ENCODE data around the gene SORBS1. TPM values are rescaled to one million over a fixed set of nuclear protein-coding genes. Genes with fewer than 3 reads are reported as not detected.

Gene SORBS1
- total RNA-seq, 1 donor from 2014 or later, result 16.1 TPM

- Histone ChIP-seq H4K20me1 (ENCODE audit: low read depth) (no peaks in the 10 kb centered on the region), H3F3A (ENCODE audit: low read depth) (peaks cover 3% of the 10 kb centered on the region), H3K9me3 (ENCODE audit: low read depth) (no peaks in the 10 kb centered on the region), H3K9ac (no peak overlapping the region), H3K36me3 (no peaks in the 10 kb centered on the region), H3K27ac (no peak overlapping the region), H3K4me1 (no peaks in the 10 kb centered on the region), H3K4me3 (no peak overlapping the region), H3K27me3 (no peaks in the 10 kb centered on the region), H2AFZ (replicated peaks) (no peak overlapping the region), H3K79me2 (ENCODE audit: low read depth) (no peaks in the 10 kb centered on the region), H3K4me2 (no peak overlapping the region)
- no peaks in the 10 kb centered on the region for H3K36me3 Mint-ChIP-seq
- H3K27me3 Mint-ChIP-seq (ENCODE audit: insufficient read depth, low read depth), result no peaks in the 10 kb centered on the region
- H3K9me3 Mint-ChIP-seq, result no peaks in the 10 kb centered on the region
- no peak for TF ChIP-seq EZH2phosphoT487 (IDR thresholded peaks at IDR 0.05)
- TF ChIP-seq, protein P1, sequence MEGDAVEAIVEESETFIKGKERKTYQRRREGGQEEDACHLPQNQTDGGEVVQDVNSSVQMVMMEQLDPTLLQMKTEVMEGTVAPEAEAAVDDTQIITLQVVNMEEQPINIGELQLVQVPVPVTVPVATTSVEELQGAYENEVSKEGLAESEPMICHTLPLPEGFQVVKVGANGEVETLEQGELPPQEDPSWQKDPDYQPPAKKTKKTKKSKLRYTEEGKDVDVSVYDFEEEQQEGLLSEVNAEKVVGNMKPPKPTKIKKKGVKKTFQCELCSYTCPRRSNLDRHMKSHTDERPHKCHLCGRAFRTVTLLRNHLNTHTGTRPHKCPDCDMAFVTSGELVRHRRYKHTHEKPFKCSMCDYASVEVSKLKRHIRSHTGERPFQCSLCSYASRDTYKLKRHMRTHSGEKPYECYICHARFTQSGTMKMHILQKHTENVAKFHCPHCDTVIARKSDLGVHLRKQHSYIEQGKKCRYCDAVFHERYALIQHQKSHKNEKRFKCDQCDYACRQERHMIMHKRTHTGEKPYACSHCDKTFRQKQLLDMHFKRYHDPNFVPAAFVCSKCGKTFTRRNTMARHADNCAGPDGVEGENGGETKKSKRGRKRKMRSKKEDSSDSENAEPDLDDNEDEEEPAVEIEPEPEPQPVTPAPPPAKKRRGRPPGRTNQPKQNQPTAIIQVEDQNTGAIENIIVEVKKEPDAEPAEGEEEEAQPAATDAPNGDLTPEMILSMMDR (IDR thresholded peaks at IDR 0.05), result no peak
- no peaks in the 10 kb centered on the region for H3K4me1 Mint-ChIP-seq
- H3K4me3 Mint-ChIP-seq, result no peak overlapping the region
- no peak for DNase-seq (ENCODE audit: low spot score)
- no peak overlapping the region for H3K27ac Mint-ChIP-seq
Observed at GRCh38 chr10:95364342-95364741, 196.8 kb downstream of the SORBS1 start.

DNA sequence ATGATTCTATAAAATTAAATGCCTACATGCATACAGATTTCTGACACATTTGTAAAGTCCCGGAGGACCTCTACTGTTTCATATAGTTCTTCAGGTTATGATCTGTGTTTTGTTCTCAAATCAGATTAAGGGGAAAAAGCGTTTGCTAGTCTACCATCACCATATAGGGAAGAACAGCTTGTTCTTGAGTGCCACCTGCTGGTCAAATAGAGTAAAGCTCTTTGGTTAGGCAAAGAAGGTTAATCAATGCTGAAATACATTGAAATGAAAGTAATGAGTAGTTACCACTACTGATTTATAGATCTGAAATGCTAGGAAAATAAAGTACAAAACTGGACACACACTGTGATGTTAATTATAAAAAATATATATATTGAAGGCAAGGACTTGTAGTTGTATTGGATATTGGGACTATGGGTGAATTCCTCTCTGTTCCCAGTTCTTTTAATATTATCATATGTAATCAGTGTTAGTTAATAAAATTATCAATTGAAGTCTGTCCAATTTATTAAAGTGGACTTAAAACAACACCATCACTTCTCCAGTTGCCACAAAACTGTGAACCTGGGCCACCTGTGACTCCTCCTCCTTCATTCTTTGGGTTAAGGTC lies 197.8 kb downstream of the SORBS1 start:
- Mint-ChIP-seq H3K4me1 (peaks cover 2% of the 10 kb centered on the region), H3K36me3 (no peaks in the 10 kb centered on the region), H3K27me3 (ENCODE audit: insufficient read depth, low read depth) (no peaks in the 10 kb centered on the region), H3K9me3 (no peaks in the 10 kb centered on the region), H3K27ac (no peak overlapping the region), H3K4me3 (no peak overlapping the region)
- H3K9ac ChIP-seq, result no peak overlapping the region
- H3K36me3 ChIP-seq, result no peaks in the 10 kb centered on the region
- peaks cover 3% of the 10 kb centered on the region for H3F3A ChIP-seq (ENCODE audit: low read depth)
- H3K27me3 ChIP-seq, result no peaks in the 10 kb centered on the region
- no peak overlapping the region for H2AFZ ChIP-seq (replicated peaks)
- H3K27ac ChIP-seq, result no peak overlapping the region
- no peaks in the 10 kb centered on the region for H3K79me2 ChIP-seq (ENCODE audit: low read depth)
- H3K4me1 ChIP-seq, result no peaks in the 10 kb centered on the region
- H4K20me1 ChIP-seq (ENCODE audit: low read depth), result no peaks in the 10 kb centered on the region
- TF ChIP-seq, protein P1 (IDR thresholded peaks at IDR 0.05), result peak; percentile 96
- TF ChIP-seq EZH2phosphoT487 (IDR thresholded peaks at IDR 0.05), result no peak
- no peak overlapping the region for H3K4me2 ChIP-seq
- no peak overlapping the region for H3K4me3 ChIP-seq
- DNase-seq (ENCODE audit: low spot score), result peak; percentile 79
- no peaks in the 10 kb centered on the region for H3K9me3 ChIP-seq (ENCODE audit: low read depth)

DNA sequence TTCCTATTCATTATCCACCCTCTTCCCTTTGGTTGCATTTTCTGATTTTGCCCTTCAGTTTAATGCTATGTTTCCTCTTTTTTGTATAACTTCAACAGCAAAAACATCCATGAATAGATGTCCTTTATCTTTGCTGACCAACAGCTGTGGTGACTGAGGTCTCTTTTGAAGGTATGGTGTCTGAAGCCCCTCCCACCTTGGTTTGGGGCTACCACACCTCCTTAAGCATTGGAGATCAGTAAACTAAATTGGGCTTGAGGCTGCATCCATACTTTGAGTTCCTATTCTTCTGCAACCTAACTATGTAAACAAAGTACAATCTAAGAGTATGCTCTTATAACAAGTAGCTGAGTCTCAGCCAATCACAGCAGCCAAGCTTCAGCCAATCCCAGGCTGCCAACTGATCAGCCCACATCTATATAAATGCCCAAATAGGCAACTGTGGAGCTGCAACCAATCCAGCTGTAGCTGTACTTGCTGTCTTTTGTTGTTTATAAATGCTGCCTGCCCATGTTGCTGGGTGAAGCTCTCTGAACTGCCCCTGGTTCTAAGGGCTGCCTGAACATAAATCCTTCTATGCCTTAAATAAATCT lies 201.0 kb downstream of the SORBS1 start:
- Histone ChIP-seq H3K4me2 (no peak overlapping the region), H2AFZ (replicated peaks) (no peak overlapping the region)
- TF ChIP-seq EZH2 (IDR thresholded peaks at IDR 0.05) (no peak), EZH2phosphoT487 (IDR thresholded peaks at IDR 0.05) (no peak)
- TF ChIP-seq, protein P1 (IDR thresholded peaks at IDR 0.05), result no peak

More for the DNA sequence above, 201.0 kb downstream of the SORBS1 start:
- peaks cover 3% of the 10 kb centered on the region for H3K4me1 Mint-ChIP-seq
- H3K36me3 Mint-ChIP-seq, result no peaks in the 10 kb centered on the region
- no peaks in the 10 kb centered on the region for H3K79me2 ChIP-seq (ENCODE audit: low read depth)
- peaks cover 7% of the 10 kb centered on the region for H3K4me1 ChIP-seq
- H3K4me3 Mint-ChIP-seq, result no peak overlapping the region
- H3K4me3 ChIP-seq, result no peak overlapping the region
- H3K27ac ChIP-seq, result no peak overlapping the region
- no peaks in the 10 kb centered on the region for H3K36me3 ChIP-seq
- no peak overlapping the region for H3K27ac Mint-ChIP-seq
- H4K20me1 ChIP-seq (ENCODE audit: low read depth), result no peaks in the 10 kb centered on the region
- H3F3A ChIP-seq (ENCODE audit: low read depth), result peaks cover 3% of the 10 kb centered on the region
- DNase-seq (ENCODE audit: low spot score), result no peak
- peaks cover 3% of the 10 kb centered on the region for H3K27me3 Mint-ChIP-seq (ENCODE audit: insufficient read depth, low read depth)
- H3K9me3 Mint-ChIP-seq, result no peaks in the 10 kb centered on the region
- H3K9ac ChIP-seq, result no peak overlapping the region
- no peaks in the 10 kb centered on the region for H3K9me3 ChIP-seq (ENCODE audit: low read depth)
- no peaks in the 10 kb centered on the region for H3K27me3 ChIP-seq

All from neural progenitor cell (in vitro differentiated cells).